ENCODE measurements around the gene RACK1.
"Not testable (repeated sequence)": the region's sequence is repeated elsewhere in the genome, so short reads cannot be mapped to it uniquely, and the experiment has no call there.

RACK1 gene
- total RNA-seq: 1,222 reads per million, percentile 99 among the genes with 10 or more reads in this experiment

GRCh38 chr5:181243564-181244343 lies at the start of gene RACK1:
RACK1 (minus strand) TSS chr5:181243906; CDS start chr5:181243800, 106 bp downstream.
- DNase-seq: peak; percentile 89

GRCh38 chr5:181287331-181287730 lies 43.6 kb upstream of the RACK1 start:
- DNase-seq: not testable (repeated sequence)

DNA sequence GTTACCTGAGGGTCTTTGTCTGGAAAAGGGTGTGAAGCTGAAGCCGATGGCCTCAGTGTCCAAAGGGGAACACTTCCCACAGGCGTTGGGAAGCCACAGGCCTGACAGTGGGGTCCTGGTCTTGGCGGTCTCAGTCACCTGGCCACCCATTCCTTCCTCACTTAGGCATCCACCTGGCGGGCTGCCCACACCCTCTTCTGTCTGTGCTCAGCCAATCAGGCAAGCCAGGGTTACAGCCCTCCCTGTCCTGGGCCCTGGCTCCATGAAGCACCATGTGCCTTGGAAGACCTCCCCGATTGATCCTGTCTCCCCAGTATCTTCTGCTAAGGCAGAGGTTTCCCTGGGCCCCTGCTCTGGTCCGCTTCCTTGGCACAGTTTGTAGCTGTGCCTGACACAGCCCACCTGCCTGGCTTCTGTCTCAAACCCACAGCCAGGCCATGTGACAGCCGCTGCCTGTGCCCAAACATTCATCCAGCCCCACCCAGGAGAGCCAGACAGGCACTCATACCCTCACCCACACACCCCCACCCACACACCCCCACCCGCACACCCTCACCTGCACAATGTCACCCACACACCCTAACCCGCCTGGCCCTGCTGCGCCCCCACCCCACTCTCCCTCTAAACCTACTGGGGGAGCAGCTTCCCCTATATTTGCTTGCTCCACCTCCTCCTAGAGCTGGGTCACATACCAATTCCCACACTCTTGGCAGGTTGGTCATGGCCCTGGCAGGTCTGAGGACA lies 42.4 kb upstream of the RACK1 start:
- not testable (repeated sequence) for DNase-seq

DNA sequence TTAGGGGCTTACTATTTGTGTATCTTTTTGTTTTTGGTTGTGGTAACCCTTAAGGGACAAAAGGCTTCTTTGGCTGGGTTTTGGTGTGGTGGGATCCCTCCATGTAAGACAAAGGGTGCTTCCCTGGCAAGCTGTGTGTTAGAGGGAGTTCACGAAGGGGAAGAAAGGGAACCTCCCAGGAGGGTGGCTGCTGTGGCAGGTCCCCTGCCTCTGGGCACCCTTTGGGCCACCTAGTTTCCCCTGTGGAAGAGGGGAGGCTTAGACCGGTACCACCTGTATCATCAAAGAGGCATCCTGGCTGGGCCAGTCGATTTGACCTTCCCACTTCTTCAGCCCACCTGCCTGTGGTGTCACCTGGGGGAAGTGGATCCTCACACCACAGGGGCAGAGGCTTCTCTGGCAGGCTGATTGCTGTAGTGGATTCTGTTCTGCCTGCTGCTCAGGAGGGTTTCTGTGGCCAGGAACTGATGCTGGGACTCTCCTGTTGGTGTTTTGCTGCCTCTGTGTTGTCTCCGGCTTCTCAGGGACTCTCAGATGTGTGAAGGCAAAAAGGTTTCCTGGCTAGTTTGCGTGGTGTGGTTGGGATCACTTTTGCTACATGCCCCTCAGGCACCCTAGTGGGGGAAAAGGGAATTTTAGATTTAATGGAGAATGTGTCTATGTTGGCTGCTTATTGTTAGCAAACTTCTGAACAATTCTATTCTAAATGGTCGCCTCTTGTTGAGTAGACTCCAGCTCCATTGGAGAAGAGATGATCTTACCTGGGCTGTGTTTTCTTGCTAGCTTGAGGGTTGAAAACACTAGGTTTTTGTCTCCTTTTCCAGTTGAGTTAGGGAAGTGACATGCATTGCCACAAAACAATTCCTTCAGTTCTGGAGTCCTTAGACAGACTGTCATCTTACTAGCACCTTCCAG lies 40.4 kb upstream of the RACK1 start:
- not testable (repeated sequence) for DNase-seq

DNA sequence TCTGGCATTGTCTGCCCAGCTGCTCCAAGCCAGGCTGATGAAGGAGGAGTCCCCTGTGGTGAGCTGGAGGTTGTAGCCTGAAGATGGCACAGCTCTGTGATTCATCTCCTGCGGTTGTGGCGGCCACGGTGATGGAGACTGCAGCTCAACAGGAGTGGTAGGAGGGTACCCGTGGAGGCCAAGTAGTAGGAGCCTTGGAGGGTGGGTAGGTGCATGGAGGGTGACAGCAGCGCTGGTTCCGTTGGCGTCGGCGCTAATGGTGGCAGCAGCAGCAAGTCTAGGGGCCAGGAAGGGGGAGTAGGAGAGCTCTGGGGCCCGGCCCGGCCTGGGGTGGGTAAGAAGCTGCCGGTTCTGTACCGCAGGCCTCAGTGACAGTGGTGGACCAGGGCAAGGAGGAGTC lies 39.6 kb upstream of the RACK1 start:
- no peak for DNase-seq

DNA sequence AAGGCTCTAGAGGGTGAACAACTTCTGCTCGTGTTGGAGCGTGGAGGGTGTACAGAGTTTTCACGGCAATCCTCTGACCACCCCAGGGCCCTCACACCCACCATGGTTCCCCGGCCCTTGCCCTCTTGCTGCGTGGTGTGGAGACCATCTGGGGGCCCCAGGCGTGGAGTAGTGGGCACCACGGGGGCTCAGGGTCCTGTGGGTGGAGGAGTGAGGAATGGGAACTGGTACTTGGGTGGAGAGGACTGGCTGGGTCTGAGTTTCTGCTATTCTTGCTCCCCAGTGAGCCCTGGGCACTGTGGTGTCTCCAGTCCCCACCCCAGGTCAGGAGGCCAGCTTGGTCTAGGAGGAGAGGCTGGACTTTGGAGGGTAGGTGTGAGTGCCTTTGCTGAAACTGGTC lies 39.2 kb upstream of the RACK1 start:
- no peak for DNase-seq

GRCh38 chr5:181282415-181282814 lies 38.7 kb upstream of the RACK1 start:
- DNase-seq: not testable (repeated sequence)

GRCh38 chr5:181281984-181282316 lies 38.2 kb upstream of the RACK1 start:
- no peak for DNase-seq

DNA sequence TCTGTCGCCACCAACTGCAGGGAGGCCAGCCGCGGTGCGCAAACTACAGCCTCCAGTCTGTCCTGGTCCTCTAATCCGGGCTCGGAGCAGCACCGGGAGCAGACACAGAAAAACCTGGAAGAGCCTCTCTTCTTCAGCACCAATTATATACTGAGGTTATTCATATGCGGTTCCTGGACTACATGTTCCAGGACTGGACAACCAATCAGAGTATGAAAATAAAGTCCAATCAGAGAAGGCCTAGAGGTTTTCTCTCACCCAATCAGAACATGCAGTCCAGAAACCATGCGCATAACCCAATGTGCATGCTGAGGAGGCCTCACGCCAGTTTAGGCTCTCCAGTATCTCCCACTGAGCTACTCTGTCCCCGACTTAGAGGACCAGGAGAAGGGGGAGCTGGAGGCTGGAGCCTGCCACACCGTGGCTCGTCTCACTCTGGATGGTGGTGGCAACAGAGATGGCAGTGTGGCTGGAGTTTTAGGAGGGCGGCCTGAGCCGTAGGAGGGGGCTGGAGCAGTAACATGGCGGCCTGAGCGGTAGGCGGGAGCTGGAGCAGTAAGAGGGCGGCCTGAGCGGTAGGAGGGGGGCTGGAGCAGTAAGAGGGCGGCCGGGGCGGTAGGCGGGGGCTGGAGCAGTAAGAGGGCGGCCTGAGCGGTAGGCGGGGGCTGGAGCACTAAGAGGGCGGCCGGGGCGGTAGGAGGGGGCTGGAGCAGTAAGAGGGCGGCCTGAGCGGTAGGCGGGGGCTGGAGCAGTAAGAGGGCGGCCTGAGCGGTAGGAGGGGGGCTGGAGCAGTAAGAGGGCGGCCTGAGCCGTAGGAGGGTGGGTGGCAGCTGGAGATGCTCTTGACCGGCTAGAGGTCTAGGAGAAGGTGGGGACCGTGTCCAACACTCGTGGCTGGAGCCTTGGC lies 37.6 kb upstream of the RACK1 start:
- DNase-seq: no peak

DNA sequence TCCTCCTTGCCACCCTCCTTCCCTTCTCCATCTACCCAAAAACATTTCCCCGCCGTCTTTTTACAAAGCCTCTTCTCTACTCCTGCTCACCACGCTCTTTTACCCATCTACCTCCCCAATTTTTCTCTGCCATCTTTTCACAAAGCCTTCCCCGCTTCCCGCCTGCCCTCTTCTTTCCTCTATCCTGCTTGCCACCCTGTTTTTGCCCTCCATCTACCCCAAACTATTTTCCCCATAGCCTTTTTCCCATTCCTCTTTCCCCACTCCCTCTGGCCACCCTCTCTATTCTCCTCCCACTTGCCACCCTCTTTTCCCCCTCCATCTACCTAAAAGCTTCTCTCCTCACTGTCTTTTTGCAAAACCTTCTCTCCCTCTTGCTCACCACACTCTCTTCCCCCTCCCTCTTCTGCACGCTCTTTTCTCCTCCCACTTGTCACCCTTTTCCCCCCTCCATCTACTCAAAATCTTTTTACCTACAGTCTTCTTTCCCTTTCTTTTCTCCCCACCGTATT lies 36.6 kb upstream of the RACK1 start:
- DNase-seq: no peak

DNA sequence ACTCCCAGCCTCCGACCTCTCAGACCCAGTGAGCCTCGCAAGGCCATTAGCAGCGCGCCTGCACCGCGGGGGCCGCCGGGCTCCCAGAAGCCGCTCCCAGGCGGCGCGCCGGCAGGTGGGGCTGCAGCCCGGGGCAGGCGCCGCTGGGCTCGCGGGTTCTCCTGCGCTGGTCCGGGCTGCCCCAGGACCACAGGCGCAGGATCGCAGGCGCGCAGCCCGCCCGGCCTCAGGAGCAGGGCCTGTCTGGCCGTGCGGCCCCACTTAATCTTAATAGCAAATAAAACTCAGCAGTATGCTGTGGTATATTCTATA lies 29.7 kb upstream of the RACK1 start:
- DNase-seq: not testable (repeated sequence)

GRCh38 chr5:181271081-181271480 lies 27.4 kb upstream of the RACK1 start:
- no peak for DNase-seq

DNA sequence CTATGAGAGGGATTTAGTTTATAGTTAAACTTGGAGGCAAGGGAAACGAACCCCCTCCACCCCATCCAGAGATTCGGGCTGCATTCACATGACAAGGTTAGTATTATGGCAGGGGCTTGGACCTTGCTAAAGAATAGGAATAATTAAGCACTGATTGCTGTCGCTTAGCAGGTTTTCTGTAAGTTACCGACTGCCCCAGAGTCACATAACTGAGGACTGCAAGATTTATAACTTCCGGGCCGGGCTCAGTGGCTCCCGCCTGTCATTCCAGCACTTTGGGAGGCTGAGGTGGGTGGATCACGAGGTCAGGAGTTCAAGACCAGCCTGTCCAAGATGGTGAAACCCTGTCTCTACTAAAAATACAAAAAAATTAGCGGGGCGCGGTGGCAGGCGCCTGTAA lies 24.2 kb upstream of the RACK1 start:
- not testable (repeated sequence) for DNase-seq

DNA sequence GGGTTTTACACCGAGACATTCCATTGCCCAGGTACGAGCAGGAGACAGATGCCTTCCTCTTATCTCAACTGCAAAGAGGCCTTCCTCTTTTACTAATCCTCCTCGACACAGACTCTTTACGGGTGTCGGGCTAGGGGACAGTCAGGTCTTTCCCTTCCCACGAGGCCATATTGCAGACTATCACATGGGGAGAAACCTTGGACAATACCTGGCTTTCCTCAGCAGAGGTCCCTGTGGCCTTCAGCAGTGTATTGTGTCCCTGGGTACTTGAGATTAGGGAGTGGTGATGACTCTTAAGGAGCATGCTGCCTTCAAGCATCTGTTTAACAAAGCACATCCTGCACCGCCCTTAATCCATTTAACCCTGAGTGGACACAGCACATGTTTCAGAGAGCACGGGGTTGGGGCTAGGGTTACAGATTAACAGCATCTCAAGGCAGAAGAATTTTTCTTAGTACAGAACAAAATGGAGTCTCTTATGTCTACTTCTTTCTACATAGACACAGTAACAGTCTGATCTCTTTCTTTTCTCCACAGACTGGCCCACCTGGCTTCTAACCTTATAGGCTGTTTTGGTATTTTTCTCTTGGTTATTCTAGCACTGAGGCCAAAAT lies 23.7 kb upstream of the RACK1 start:
- DNase-seq: not testable (repeated sequence)

DNA sequence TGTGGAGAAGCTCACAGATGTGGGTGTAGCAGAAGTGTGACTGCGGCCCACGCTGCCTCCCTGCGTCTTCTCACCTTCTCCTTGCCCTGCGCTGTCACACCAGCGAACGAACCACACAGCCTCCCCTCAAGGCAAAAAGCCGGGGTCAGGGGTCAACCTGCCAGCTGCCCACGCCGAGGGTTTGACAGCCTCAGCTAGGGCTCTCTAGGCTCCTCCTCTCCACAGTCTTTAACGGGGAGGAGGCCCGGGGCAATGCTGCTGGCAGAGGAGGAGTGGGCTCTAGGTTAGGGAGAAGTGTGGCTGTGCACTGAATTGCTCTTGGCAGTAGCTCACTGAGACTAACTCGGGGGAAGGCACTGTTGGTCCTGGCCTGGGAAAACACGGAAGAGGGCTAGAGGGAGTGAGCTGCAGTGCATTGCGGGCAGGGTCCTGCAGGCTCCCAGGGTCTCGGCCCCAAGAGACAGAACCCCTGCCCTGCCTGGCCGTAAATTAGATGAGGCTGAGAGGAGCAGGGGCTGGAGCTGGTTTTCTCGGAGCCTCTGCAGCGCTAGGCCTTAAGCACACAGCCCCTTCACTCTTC lies 21.5 kb upstream of the RACK1 start:
- DNase-seq: no peak

GRCh38 chr5:181263633-181264032 lies 19.9 kb upstream of the RACK1 start:
- DNase-seq: no peak

DNA sequence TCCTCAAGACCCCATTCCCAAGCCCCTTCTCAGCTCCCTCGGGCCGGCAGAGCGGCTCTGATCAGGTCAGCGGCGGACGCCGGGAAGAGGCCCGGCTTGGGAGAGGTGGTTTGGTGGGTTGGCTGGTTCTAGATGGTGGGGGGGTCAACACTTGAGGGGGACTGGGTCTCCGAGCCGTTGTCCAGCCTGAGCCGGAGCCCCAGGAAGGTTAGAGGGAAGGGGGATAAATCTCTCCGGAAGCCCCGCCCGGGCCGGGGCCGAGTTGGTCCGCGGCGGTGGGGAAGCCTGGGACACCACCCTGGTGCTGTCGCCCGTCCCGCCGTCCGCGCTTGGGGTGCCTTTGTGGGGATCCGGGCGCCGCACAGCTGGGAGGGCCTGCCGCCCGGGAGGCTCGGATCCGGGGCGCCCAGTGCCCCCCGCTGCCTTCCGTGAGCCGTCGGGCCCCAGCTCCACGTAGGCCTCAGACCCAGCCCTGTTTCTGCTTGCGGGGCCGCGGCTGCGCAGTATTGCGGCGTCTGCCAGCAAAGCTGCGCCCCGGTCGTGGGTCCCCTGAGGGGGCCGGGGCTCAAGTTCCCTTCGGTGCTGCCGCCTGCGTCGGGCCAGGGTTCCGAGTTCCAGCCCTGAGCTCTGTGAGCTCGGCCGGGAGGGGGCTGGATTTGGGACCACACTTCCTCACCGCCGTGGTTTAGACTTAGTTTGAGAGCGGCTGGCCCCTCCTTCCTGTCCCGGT lies 17.8 kb upstream of the RACK1 start:
- no peak for DNase-seq

GRCh38 chr5:181260720-181261319 lies 17.1 kb upstream of the RACK1 start, which contains the start of gene TRIM52:
TRIM52 (minus strand) TSS chr5:181261143; CDS start chr5:181260813, 330 bp downstream.
- DNase-seq: peak; percentile 90

DNA sequence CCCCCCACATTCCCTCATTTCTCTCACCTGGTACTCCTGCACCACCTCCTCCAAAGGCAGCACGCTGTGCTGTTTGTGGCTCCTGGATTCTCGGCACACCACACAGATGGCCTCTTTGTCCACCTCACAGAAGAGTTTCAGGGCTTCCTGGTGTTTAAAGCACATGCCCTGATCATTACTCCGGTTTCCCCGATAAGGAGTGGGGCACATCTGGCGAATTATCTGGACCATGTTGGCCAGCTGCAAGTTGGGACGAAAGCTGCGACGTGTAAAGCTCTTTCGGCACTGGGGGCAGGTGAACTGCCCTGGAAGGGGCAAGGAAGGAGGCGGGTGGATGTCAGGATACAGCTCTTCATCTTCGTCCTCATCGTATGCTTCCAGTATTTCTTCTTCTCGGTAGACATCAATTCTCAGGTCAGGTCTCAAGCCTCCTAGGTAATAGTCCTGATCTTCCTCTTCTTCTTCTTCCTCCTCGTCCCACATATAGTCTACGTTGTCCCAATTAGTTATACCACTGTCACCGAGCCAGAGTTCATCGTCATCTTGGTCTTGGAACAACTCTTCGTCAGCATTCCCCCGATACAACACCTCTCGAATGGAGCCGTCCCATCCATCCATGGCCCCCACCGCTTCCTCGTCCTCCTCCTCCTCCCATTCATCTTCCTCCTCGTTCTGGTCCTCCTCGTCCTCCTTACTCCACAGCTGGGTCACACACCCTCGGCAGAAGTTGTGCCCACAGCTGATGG lies 16.4 kb upstream of the RACK1 start:
- no peak for DNase-seq
